ENCODE results near the gene DECR2. TPM values are rescaled to one million over a fixed set of nuclear protein-coding genes. Genes with fewer than 3 reads are reported as not detected.
"Not testable (repeated sequence)": the region's sequence is repeated elsewhere in the genome, so short reads cannot be mapped to it uniquely, and the experiment has no call there.

DECR2 gene
- total RNA-seq, 1 donor from 2014 or later: 17.5 TPM

- no peak for DNase-seq (ENCODE audit: low read depth)
Observed at GRCh38 chr16:366476-366875, 35.2 kb upstream of the DECR2 start.

DNA sequence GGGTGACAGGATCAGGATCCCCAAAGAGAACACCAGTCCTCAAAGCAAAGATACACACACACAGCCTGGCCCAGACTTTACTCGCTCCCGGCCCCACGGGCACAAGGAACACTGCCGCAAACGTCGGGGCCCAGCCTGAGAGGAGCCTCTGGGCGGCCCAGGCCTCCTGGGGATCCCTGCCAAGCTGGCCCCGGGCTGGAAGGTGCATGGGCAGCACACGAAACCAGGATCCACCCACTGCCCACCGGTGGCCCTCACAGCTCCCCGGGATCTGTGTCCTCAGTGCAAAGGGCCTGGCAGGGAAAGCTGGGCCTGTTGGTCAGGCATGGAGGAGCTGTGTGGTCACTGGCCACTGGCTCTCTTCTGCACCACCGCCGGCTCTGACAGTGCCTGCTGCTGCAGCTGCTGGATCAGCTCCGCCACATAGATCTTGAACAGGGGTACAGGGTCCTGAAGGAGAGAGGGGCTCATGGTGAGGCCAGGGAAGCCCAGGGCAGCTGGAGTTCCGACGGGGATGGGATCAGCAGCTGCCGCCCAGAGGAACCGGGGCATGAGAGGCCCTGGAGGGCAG is 34.3 kb upstream of the DECR2 start:
- no peak for DNase-seq (ENCODE audit: low read depth)

GRCh38 chr16:368388-369158 is 33.1 kb upstream of the DECR2 start:
- no peak for DNase-seq (ENCODE audit: low read depth)

DNA sequence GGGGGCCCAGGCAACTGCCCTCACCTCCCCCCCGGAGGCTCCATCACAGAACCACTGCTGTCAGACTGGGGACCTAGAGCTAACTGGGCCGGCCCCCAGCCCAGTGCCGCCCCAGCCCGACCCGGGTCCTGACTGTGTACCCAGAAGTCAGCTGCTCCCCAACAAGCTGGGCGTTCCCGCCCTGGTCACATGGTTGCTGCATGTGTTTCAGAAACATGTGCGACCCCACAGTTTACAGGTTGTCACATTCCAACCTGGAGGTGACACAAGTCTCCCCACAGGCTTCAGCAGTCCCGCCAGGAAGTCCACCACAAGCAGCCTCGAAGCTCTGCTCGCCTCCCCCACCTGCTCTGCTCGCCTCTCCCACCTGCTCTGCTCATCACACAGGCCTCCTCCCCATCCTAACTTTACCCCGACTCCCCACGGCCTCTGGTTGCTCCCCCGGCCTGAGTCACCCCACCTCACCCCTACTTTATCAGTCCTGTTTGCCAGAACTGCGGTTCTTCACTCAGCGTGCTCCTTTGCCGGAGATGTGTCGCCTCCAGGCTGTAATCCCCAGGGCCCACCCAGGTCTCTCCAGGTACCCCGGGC is 32.3 kb upstream of the DECR2 start:
- no peak for DNase-seq (ENCODE audit: low read depth)

DNA sequence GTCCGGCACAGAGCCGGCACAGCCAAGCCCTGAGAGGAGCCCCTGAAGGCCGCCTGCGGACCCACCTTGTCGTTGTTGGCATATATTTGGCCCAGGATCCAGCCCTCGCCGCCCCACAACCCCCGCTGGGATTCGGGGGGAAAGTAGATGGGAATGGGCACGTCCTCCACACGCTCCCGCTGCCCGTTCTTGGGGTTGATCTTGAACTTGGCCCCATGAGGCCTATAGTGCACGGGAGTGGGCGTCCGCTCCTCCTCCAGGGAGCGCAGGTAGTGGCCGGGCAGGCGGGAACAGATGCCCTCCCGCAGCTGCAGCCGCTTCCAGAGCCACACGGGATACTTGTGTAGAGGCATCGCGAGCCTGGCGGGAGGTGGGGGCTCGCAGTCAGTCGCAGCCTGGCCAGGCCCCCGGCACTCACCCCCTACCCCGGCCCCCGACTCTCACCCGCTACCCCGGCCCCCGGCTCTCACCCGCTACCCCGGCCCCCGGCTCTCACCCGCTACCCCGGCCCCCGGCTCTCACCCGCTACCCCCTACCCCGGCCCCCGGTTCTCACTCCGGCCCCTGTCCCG is 31.7 kb upstream of the DECR2 start:
- DNase-seq (ENCODE audit: low read depth): no peak

GRCh38 chr16:370443-370842 is 31.2 kb upstream of the DECR2 start, which contains the start of gene MRPL28:
TSS of gene MRPL28 (minus strand) at chr16:370538. CDS start at chr16:370218, 320 bp downstream.
- peak; percentile 85 for DNase-seq (ENCODE audit: low read depth)

DNA sequence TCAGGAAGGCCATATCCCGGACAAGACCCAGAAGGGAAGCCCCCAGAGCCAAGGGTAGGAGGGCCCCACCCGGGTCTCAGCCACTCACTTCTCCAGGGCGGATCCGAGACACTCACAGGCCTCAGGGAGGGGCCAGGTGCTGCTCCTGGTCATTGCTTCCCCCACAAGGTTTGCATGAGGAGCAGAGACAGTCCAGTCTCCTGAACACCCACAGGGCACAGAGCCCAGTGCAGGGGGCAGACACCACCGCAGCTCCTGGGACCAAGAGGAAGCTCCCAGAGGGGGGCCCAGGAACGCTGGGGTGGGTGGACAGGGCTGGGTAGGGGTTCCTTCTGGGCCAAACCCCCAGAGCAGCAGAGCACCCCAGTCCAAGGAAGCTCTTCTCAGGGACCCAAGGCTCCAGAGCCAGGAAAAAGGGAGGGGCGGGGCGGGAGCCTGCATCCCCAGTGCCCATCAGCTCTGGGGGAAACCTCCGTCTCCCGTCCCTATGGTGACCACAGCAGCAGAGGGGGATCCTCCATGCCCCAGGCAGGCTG is 30.6 kb upstream of the DECR2 start:
- DNase-seq (ENCODE audit: low read depth): no peak

DNA sequence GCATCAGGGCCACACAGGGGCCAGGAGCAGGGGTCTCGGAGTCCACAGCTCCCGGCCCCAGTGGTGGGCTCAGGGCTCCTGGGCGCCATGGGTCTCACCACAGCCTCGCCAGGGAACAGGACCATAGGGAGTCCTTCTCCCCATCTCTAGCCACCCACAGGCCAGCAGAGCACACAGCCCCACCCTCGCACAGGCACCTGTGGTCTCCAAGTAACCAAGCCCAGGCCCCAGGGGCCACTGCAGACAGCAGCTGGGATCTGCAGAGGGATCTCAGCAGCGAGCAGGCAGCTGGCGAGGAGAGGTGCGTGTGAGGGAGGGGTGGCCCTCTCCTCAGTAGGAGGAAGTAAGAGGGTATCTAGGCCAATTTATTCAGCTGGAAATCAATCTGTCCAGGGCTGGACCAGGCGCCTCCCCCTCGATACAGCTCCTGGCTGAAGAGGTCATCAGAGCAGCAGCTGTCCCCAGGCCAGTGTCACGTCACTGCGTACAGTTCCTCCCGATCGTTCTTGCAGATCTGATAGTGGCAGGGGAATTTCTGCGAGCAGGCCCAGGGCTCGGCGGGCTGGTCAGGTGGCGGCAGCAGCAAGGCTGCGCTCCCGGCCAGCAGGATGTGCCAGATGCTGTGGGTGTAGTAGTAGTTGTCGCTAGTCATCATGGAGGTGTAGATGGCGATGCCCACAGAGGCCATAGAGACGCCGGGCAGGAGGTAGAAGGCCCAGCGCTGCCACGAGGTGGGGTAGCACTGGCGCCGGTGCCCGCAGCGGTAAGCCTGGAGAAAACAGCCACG is 30.0 kb upstream of the DECR2 start:
- DNase-seq (ENCODE audit: low read depth): no peak

GRCh38 chr16:372302-372983 is 29.2 kb upstream of the DECR2 start:
- DNase-seq (ENCODE audit: low read depth): no peak

DNA sequence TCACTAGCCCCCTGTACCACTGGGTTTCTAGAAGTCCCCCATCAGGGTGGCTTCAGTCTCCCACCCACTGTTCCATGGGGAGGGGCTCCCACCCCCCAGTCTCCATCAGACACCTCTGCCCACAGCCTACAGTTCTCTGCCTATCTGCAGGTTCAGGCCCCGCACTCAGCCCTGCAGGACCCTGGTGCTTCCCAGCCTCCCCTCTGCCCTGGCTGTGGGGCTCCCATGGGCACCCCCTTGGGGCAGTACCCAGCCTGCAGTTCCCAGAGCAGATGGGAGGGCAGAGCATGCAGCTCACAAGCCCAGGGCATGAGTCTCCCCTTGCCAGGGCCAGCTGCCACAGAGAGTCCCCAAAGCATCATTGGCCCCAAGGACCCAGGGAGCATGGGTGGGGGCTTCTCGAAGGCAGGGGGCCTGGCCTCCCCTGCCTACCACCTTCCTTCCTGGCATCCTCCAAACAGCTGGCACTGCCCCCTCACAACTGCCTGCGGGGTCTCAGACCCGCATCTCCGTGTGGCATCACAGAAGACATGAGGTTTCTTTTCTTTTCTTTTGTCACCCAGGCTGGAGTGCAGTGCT is 28.6 kb upstream of the DECR2 start:
- DNase-seq (ENCODE audit: low read depth): no peak

- no peak for DNase-seq (ENCODE audit: low read depth)
Observed at GRCh38 chr16:373848-374615, 27.7 kb upstream of the DECR2 start.

DNA sequence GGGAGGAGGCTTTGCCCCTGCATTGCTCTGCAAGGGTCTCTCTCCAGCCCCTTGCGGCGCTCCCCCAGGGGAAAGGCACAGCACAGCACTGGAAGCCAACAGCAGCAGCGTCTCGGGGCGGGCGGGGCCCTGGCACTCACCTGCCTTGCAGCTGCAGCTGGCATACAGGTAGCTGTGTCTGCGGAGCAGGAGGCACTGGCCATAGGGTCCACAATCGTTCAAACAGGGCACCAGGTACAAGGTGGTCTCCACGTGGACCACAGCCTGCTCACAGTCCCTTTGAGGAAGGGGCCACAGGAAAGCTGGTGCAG is 27.1 kb upstream of the DECR2 start:
- no peak for DNase-seq (ENCODE audit: low read depth)

- DNase-seq (ENCODE audit: low read depth): no peak
Observed at GRCh38 chr16:375212-375611, 26.5 kb upstream of the DECR2 start.

GRCh38 chr16:375927-376816 is 25.5 kb upstream of the DECR2 start:
- DNase-seq (ENCODE audit: low read depth): no peak

GRCh38 chr16:376817-377418 is 24.8 kb upstream of the DECR2 start:
- no peak for DNase-seq (ENCODE audit: low read depth)

GRCh38 chr16:377419-377951 is 24.2 kb upstream of the DECR2 start:
- DNase-seq (ENCODE audit: low read depth): no peak

- DNase-seq (ENCODE audit: low read depth): not testable (repeated sequence)
Observed at GRCh38 chr16:378113-378820, 23.4 kb upstream of the DECR2 start.

DNA sequence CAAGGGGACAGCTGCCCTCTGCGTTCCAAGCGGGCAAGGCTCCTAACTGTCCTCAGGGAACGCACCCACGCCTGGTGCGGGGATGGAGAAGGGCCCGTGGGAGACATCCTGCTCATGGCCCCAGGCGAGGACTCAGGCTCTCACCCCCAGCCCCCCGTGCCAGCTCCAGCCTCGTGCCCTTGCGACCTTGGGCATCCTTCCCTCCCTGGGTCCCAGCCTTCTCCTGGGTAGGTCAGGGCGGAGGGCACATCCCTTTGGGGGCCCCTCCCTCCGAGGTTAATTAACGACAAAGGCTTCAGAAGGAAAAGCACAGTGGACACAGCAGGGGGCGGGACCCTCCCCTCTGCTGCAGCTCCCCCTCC is 22.9 kb upstream of the DECR2 start:
- no peak for DNase-seq (ENCODE audit: low read depth)

Measured in renal cortical epithelial cell (primary cell).